HG02610 (cell line): ENCODE measurements around the gene ZMYND8.

ENCODE experiments used
- ATAC-seq: cut with Tn5 transposase; IDR thresholded peaks from one replicate; pipeline ENCODE4 v1.9.1; 2021; ENCODE audit warnings: mild to moderate bottlenecking, moderate library complexity; ENCODE audit not compliant: unreplicated experiment

Gene ZMYND8

DNA sequence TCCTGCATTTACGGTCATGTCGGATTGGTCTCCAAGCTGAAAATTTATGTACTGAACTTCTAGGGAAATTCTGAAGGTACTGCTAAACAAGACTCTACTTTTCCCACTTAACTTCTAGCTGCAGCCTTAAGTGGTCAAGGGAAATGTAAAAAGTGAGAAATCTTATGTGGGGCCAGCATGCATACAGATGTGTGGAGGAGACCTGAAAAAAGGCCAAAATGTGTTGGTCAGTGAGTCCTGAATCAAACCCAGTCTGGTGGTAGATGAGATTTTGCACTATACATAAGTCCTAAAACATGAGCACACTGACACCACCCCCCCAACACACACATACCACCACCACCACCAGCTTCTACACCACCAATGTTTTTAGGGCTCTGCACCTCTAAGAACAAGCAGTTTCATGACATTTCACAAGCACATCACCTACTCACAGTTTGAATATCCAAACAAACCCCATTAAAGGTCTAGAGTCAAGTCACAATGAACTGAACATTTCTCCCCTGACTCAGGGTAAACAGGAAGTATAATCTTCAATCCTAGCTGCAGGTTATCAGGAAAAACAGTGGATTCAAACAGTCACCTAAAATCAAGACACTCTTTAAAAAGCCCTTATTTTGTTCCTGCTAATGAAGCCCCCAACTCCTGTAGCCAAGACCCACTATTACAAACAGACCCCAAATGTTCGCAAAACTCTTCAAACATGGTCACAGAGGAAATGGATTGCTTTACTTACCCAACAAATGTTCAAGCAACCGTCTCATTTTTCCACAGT lies 1.6 kb downstream of the ZMYND8 start:
- no peak for ATAC-seq

DNA sequence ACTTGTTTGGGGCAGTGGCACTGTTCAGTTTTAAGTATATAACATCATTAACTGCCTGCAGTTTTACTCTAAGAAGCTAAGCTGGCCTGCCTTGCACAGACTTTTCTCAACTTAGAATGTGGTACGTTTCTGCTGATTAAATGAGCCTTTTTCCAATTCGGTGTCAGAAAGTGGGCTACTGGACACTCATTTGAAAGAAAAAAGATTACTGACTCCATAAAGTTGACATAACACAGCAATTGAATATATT lies 2.1 kb downstream of the ZMYND8 start:
- no peak for ATAC-seq

- ATAC-seq = no peak
Measured at GRCh38 chr20:47353692-47354463, 2.6 kb downstream of the ZMYND8 start.

DNA sequence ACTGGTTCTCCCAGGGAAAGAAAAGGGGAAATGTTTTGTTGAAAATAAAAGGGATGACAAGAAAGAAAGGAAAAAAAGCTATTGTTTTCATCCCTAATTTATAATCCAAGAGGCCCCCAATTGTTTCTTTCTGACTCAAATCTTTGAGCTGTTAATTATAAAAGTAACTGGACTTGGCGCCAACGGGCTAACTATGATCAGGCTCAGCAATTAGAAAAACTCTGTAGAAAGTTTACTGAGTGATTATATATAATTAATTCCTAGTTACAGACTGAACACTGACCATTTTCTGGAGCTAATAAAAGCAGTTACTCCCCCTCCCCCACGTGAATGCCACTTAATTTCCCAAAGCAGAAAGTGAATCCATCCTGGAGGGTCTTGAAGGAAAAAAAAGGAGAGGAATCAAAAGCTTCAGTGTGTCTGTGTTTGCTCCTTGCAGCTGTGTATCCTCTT lies 3.2 kb downstream of the ZMYND8 start:
- no peak for ATAC-seq

DNA sequence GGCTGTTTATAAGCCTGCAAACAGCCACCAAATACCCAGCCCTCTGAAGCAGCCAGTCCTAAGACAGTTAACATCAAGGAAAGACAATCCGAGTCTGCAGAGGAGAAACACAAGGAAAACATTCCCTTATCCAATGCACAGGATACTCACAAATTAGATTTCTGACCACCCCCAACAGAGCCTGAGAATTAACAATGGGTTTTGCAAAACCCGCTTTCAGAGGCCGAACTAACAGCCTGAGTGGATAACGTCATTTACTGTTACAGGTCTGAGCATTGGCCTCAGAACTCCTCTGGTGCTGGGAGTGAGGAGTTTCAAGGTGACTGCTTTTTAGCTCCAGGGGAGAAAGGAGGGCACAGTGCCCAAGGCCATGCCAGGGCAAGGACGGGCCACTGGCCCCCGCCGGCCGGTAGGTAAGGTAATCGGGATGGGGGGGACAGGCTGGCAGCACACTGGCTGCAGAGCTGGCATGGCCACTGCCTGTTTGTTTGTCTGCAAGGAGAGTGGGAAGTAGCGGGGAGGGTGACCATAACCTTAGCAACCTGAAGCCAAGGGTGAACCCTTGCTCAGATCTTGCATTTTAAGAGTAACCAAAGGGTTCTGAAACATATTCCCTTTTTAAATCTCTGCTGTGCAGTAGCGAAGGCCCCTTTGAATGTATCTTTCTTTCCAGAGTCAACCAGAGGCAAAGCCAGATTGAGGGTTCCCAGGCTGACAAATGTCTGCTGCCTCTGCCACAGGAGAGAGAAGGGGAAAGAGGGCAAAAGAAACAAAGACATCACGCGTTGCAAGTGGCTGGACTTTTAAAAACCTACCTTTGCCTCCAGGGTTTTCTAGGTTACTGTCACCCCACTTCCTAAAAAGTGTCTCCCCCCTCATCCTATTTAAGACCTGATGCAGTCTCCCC lies 3.9 kb downstream of the ZMYND8 start:
- ATAC-seq = no peak

GRCh38 chr20:47351643-47352331 lies 4.7 kb downstream of the ZMYND8 start:
- ATAC-seq = no peak

DNA sequence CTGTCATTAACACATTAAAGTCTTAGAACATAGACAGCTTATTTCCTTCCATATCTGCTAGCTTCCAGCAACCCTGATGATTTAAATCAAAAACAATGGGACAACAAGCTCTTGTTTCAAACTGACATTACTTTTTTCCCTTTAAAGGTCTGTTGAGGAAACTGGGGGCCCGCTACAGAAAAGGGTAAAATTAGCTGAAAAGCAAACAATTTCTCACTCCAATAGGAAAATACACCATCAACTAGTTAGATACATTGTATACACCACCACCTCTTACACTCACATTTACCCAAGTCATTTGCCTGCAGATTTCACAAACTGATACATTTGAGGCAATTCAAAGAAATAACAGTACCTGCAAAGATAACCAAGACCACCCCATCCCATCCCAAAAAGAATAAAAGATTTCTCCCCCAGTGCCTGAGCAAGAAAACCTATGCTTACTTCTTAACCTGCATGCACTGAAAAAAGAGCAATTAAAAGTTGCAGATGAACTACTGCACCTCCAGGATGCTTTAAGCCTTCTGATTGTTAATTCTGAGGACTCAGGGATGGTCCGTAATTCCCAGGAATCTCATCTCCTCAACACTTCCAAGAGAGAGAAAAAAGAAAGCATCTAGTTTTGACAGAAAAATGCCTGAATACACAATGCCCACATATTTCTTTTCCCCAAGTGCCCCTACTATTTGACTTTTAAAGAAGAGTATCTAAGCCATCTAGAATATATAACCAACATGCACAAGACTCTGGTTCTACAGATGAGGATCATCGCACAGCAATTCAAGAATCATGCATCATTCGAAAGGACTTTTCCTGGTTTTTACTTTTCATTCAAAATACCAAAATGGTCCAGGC lies 5.6 kb downstream of the ZMYND8 start:
- no peak for ATAC-seq

DNA sequence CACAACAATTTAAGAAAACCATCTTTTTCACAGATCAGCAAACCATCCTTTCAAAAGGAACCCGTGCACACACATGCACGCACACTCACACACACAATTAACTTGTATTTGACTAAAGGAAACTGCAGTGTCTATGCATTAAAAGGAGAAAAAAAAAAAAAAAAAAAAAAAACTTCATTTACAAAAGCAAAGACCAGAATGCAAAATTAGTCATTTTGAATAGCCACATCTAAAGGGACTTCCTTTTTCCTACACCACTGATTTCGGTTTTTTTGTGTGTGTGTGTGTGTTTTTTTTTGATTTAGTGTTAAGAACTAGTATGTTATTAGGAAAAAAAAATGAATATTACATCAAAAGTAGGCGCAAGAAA lies 6.3 kb downstream of the ZMYND8 start:
- no peak for ATAC-seq

GRCh38 chr20:47349365-47350180 lies 6.9 kb downstream of the ZMYND8 start:
- ATAC-seq = no peak

DNA sequence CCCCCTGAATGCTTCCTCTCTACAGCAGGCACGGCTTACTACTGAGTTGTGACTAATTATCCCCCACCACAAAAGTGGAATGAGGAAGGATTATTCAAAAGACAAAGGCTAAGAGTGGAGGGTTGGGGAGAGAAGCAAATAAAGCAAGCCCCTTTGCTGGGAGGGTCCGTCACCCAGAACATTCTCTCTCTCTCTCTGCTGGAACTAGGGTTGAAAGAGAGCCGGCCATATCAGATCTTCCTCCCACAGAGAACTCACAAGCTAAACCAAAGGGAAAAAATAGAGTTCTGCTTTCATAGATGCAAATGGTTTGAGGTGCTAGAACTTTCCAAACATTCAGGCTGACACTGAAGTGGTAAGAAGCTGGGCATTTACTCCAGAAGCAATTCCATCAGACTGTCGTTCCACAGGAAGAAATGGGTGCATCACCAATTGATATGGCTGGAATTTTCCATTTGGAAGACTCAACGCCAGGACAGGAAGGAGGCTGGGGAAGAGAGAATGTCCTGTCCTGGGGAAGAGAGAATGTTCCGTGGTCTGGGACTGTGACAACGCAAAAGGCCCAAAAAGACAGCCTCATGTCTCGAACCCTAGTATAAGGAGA lies 7.9 kb downstream of the ZMYND8 start:
- no peak for ATAC-seq

DNA sequence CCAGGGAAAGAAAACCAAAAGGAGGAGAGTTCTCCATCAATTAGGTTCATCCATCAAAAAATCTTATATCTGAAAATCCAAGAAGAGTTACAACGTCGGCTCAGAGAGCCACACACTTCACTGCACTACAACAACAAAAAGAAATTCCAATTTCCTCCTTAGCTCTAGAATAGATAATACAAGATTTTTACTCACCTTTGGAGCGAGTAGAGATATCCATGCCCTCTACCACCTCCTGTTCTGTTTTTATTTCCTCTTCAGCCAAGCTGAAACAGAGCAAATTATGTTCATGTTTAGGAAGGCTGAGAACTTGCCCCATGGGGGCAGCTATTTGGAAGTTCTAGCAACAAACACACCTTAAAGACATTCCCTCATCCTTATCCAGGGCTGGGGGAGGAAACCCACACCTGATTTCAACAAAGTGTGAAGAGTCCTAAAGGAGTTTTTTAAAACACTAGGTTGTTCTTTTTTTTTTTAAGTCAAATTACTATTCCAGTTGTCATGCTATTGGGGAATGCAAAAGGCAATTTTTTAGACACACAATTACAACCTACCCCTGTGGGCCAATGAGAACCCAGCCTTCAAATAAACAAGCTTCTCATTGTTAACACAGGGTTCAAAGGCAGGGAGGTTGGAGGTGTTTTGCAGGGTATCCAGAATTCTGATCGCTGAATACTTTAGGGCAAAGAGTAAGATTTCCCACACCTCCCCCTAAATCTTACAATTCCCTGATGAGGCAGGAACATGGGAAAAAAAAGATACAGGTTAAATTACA lies 8.7 kb downstream of the ZMYND8 start:
- ATAC-seq = no peak

- ATAC-seq = no peak
Measured at GRCh38 chr20:47346172-47346571, 10.3 kb downstream of the ZMYND8 start.

DNA sequence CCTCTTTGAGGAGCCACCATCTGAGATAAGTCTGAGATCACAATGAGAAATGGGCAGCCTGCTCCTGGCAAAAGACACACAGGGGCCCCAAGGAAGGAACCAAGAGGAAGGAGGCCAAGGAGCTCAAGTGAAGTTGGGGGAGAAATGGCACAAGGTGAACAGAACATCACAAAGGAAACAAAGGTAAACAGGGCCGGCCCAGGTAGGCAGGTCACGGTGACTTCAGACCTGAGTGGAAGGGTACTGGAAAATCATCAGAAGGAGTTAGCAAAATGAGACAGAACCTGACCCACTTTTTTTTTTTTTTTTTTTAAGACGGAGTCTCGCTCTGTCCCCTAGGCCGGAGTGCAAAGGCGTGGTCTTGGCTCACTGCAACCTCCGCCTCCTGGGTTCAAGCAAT lies 11.3 kb downstream of the ZMYND8 start:
- ATAC-seq = no peak

DNA sequence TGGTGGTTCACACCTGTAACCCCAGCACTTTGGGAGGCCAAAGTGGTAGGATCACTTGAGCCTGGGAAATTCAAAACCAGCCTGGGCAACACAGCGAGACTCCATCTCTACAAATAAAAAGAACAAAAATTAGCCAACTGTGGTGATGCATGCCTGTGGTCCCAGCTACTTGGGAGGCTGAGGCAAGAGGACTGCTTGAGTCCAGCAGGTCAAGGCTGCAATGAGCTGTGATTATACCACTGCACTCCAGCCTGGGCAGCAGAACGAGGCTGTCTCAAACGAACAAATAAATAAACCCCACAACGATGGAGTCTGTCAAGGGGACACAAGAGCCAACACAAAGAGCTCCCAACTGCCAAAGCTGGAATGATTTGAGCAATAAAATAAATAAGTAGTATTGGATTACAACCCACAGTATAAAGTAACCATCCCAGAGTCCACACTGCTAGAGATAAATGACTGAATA lies 13.5 kb downstream of the ZMYND8 start:
- no peak for ATAC-seq

DNA sequence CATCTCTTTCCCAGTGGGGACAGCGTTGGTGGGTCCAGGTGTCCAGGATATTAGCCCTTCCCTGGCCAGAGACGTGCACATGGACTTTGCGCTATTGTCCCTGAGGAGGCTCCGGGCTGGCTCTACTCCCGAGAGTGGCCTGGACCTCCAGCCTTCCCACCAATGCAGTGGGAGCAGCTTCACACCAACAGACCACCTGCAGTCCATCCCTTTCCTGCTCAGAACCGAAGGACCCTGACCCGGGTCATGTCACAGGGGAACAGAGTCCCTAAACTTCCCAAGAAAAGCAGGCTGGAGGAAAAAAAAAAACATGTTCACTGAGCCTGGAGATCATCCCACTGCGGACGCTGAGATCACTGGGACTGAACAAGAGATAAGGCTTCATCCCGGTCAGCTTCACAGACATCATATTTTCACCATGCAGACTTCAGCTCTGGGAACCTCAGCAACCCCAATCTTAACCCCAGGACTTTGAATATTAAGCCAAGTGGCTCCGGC lies 18.3 kb downstream of the ZMYND8 start:
- ATAC-seq = no peak

DNA sequence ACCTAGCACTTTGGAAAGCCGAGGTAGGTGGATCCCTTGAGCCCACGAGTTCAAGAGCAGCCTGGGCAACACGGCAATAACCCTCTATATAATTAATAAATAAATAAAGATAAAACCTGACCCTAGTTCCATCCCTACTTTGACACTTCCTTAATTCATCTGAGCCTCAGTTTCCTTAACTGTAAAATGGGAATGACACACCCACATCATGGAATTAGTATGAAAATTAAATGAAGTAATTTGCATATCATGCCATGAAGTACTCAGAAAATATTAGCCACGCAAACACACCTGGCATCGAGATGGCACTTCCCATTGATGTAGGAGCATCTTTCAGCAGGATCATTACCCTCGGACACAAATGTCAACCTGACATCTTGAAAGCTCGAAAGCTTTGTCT lies 19.1 kb downstream of the ZMYND8 start:
- no peak for ATAC-seq

DNA sequence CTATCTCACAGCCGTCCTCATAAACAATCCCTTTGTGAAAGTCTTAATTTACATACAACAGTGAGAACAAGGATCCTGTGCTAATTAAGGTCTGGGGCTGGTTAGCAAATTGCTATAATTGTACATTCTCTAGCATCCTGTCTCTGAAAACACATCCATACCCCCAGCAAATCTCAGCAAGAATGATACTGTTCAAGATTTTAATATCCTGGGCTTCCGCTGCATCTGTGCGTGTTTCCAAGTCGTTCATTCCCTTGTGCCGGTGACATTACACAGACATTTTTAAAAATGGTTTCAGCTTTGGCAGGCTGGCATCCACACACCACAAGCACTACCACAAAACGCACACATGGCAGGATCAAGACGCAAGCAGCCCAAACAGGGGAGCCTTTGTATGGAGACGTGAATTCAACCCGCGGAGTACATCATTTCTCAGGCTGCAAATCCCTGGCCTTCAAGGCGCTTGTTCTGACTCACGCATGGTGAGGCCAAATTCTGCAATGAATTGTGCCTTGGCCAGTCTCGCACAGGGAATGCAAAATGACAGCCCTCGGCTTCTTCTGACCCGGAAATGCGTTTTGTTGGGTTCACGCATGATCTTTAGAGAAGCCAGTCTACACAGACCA lies 20.3 kb downstream of the ZMYND8 start:
- no peak for ATAC-seq
